IPS-18c (cell line): ENCODE measurements around the gene PARP12.

Source experiments
- H3K4me3 ChIP-seq: 2 replicates; pipeline ENCODE4 v1.7.0; 2013; ENCODE audit warnings: low read depth, mild to moderate bottlenecking, low read length, moderate library complexity; ENCODE audit not compliant: insufficient read depth
- H3K9me3 ChIP-seq: one replicate; pipeline ENCODE4 v1.6.1; 2013; ENCODE audit warnings: mild to moderate bottlenecking, low read length, moderate library complexity; ENCODE audit not compliant: control insufficient read depth, insufficient read depth

Gene PARP12

GRCh38 chr7:140062118-140062527 lies 628 bp downstream of the PARP12 start:
- Histone ChIP-seq H3K4me3 (peak overlapping the region; percentile 69; the same call in 1 of the 2 replicates), H3K9me3 (no peaks in the 10 kb centered on the region)

GRCh38 chr7:140061607-140061930 lies 1.2 kb downstream of the PARP12 start:
- Histone ChIP-seq H3K4me3 (no peak overlapping the region), H3K9me3 (no peaks in the 10 kb centered on the region)

- H3K4me3 ChIP-seq = no peak overlapping the region
- H3K9me3 ChIP-seq = no peaks in the 10 kb centered on the region
These were observed 1.8 kb downstream of the PARP12 start for GRCh38 chr7:140060788-140061606.

- no peaks in the 10 kb centered on the region for H3K9me3 ChIP-seq
These were observed 2.5 kb downstream of the PARP12 start for GRCh38 chr7:140060243-140060630.

GRCh38 chr7:140059273-140060242 lies 3.2 kb downstream of the PARP12 start:
- no peak overlapping the region for H3K4me3 ChIP-seq

More at GRCh38 chr7:140060243-140060630, 2.5 kb downstream of the PARP12 start:
- no peak overlapping the region for H3K4me3 ChIP-seq

GRCh38 chr7:140058517-140058916 lies 4.2 kb downstream of the PARP12 start:
- no peaks in the 10 kb centered on the region for H3K9me3 ChIP-seq
- H3K4me3 ChIP-seq = no peak overlapping the region

More at GRCh38 chr7:140059273-140060242, 3.2 kb downstream of the PARP12 start:
- no peaks in the 10 kb centered on the region for H3K9me3 ChIP-seq

GRCh38 chr7:140057143-140057535 lies 5.6 kb downstream of the PARP12 start:
- H3K4me3 ChIP-seq = no peak overlapping the region
- H3K9me3 ChIP-seq = no peaks in the 10 kb centered on the region

GRCh38 chr7:140056431-140057142 lies 6.2 kb downstream of the PARP12 start:
- H3K9me3 ChIP-seq = no peaks in the 10 kb centered on the region
- no peak overlapping the region for H3K4me3 ChIP-seq

GRCh38 chr7:140055833-140056232 lies 6.9 kb downstream of the PARP12 start:
- Histone ChIP-seq H3K9me3 (no peaks in the 10 kb centered on the region), H3K4me3 (no peak overlapping the region)

- no peak overlapping the region for H3K4me3 ChIP-seq
- H3K9me3 ChIP-seq = no peaks in the 10 kb centered on the region
These were observed 8.0 kb downstream of the PARP12 start for GRCh38 chr7:140054751-140055150.

- H3K4me3 ChIP-seq = no peak overlapping the region
- no peaks in the 10 kb centered on the region for H3K9me3 ChIP-seq
These were observed 8.8 kb downstream of the PARP12 start for GRCh38 chr7:140053812-140054539.

GRCh38 chr7:140051820-140052219 lies 10.9 kb downstream of the PARP12 start:
- H3K4me3 ChIP-seq = no peak overlapping the region

GRCh38 chr7:140050100-140050499 lies 12.7 kb downstream of the PARP12 start:
- H3K9me3 ChIP-seq = no peaks in the 10 kb centered on the region
- H3K4me3 ChIP-seq = no peak overlapping the region

More at GRCh38 chr7:140051820-140052219, 10.9 kb downstream of the PARP12 start:
- no peaks in the 10 kb centered on the region for H3K9me3 ChIP-seq

- Histone ChIP-seq H3K4me3 (no peak overlapping the region), H3K9me3 (no peaks in the 10 kb centered on the region)
These were observed 13.3 kb downstream of the PARP12 start for GRCh38 chr7:140049339-140050024.

- Histone ChIP-seq H3K9me3 (no peaks in the 10 kb centered on the region), H3K4me3 (no peak overlapping the region)
These were observed 13.8 kb downstream of the PARP12 start for GRCh38 chr7:140048989-140049338.

- H3K4me3 ChIP-seq = no peak overlapping the region
- H3K9me3 ChIP-seq = no peaks in the 10 kb centered on the region
These were observed 14.6 kb downstream of the PARP12 start for GRCh38 chr7:140048138-140048537.
